GM19455 (cell line): Measurements from ENCODE around the gene CATSPER3.

Source experiments
- ATAC-seq: cut with Tn5 transposase; IDR thresholded peaks from one replicate; pipeline ENCODE4 v1.9.1; 2021; ENCODE audit not compliant: unreplicated experiment

CATSPER3 gene

DNA sequence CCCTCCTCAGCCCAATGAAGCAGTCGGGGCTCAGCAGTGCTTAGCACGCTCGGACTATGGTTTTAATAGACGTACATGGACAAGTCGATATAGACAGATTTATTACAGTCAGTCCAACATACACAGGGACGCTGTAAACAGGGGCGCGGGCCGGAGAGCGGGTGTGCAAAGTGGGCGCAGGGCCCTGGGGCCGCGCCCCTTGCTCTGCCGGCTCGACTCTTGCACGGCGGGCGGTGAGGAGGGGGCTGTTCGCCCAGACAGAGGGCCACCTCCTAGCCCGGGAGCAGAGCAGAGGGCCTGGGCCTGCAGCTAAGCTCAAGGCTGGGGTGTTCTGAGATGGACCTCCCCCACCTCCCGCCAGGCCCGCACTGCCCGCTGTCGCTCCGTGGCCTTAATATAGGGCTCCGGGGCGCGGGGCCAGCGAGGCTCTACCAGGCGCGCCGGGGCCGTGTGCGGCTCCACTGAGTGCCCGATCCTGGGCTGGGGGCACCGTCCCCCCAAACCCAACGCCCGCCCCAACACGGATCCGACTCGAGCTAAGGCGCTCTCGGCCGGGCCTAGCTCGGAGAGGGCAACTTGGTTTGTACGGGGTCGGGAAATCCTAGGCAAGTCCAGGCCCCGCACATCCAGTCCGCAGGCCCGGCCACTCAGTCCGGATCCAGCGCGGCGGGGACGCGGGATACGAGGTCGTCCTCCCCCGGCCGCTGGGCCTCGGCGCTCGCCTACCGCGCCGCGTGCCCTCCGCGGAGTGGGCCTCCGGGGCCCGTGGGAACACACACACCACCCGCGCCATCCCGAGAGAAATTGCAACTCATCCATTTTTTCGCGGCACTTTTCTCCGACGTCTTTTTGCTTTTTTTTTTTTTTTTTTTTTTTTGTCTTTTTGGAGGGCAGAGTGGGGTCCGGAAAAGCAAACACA, 60.2 kb downstream of the CATSPER3 start:
- no peak for ATAC-seq

DNA sequence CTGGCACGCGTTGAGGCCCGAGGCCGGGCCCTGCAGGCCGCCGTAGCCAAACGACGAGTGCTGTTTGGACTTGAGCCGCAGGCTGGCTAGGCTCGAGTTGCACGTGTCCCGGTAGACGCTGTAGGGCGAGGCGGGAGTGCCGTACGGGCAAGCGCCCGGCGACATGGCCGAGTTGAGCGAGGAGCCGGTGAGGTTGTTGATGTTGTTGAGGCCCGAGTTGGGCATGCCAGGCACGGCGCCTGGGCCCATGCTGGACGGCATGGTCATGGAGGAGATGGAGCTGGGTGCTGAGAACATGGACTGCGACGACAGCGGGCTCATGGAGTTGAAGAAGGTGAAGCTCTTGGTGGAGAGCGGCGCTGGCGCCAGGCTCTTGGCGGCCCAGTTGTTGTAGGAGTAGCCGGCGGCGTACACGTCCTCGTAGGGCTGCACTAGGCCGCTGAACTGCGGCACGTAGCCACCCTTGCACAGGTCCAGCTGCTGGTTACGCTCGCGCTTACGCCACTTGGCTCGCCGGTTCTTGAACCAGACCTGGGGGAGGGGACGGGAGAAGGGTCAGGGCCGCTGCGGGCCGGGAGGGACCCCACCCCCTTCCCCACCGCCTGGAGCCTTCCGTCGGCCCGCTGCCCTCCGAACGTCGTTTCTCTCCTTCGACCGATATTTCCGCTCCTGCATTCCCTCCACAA, 61.2 kb downstream of the CATSPER3 start:
- ATAC-seq = no peak

DNA sequence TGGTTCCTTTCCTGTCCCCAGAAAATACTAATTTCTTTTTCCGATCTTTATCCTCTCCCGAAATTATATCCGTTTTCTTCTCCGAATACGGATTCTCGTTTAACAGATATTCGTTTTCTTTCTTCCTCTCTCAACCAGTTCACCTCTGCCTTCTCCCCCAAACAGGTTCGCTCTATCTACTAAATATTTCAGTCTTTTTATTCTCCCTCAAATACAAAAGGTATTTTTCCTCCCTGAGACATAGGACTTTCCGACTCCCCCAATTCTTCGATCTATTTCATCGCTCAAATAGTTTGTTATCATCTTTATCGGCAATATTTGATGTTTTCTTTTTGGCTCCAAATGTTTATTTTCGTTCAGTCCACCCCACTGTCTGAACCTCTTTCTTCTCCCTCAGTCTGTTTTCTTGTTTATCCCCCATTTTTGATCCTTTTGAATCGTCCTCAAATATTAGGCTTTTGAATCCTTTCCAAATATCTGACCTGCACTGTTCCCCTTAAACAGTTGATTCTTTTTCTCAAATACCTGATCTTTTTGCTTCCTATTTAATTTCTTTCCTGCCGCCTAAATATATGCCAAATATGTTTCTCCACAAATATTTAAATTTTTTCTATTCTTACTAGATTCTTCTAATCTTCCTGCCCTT, 61.9 kb downstream of the CATSPER3 start:
- ATAC-seq = no peak

DNA sequence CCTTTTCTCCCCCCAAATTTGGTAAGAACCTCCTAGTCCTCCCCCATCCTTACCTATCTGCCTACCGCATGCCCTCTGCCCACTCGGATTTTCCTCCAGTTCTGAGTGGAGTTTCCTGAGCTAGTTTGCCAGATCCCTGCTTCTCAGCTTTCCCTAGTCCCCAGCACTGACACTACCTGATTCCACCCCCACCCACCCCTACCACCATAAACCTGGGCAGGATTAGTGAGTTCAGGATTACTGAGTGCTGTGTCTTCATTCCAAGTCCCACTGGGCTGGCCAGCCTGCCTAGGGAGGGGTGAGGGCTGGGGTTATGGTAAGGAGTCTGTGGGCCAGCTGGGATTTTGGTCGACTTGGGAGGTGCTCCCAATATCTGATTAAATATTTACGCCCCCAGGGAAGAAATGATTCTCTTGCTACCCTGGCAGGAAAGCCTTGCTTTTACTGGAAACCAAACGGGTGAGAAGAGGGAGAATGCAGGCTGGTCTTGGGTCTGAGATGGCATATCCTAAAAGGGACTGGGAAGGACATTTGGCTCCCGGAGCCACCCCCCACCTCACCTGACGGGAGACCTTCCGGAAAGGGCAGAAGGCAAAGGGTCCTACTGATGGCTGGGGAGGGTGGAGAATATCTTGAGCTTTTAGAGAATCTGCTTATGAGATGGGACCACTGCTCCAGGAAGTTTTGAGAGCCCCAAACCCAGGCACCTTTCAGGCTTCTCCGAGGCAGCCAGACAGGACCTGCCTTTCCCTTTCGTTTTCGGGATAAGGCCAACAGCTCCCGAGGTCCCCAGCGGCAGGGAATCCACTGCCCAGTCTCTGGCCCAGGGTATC, 62.6 kb downstream of the CATSPER3 start:
- ATAC-seq = no peak

DNA sequence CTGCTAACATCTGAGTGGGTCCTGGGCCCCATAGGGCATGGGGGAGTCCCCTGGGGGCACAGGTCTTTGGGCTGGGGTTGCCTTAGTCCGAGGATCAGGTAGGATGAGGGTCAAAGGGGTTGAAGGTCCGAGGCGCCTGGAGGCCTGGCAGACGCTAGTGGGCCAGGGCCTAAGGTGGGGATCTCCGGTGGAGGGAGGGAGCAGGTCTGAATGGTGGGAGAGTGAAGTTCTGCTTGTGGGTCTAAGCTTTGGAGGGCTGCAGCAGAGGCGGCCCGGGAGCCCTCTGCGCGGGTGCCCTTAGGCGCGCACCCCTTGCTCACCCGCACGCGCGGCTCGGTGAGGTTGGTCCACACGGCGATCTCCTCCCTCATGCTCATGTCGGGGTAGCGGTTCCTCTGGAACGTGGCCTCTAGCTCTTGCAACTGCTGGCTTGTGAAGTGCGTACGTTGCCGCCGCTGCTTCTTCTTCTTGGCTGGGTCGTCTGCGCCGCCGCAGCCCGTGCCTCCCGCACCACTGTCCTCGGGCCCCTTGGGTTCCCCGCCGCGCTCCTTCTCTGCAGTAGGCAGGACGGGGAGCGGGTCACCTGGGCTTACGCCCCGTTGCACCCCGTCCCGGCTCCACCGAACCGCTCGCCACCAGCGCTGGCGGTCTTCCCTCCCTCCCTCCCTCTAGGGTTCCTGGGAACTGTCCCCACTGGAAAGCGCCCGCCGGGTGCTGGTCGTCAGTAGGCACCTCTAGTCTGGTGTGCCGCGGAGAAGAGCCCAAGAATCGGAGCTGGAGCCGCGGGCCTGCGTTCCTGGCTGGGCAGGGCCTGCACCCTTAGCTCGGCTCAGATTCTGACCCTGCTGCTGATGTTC, 63.5 kb downstream of the CATSPER3 start:
- no peak for ATAC-seq

DNA sequence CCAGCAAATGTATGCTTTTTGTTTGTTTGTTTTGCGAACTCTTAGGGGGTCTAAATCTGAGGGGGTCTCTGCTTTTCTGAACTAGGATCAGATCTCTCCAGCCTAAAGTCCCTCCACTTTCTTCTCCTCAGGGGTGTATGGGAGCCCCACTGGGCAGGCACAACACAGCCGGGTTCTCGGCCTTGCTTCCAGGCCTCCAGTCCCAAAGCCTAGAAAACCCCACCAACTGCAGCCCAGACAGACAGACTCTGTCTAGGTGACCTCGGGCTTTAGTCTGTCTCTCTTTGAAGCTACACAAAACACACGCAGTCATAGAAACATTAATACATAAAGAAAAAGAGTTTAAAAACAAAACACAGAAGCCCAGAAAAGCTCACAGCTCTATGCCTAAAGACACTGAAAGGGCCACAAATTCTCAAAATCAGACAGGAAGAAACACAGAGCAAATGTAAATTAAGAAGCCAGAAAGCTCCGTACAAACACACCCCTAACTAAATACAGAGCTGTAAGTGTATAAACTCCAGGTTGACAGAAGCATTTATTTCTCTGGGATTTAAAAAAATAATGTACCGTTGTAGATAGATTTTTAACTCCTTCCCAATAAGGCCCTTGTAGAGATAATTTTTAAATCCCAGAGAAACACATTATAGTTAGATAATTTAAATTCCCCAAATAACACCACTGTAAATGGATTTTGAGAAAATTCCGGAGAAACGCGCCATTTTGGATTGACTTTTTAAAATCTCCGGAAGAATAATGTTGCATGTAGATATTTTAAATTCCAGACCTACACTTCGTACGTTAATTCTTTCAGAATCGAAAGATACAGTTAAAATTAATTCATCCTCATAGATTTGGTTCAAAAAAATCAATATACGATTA, 64.3 kb downstream of the CATSPER3 start:
- ATAC-seq = no peak

DNA sequence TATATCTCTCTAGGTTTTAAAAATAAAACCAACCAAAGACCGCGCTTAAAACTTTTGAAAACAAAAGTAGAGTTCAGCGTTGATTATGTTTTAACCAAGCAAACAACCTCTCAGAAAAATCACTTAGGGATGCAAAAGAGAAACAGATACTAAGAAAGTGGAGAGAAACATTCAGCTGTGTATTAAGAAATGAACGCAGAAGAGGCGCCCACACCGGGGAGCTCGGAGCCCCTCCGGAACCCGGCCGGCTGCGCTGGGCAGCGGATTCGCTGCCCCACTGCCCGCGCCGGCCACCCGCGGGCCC, 64.9 kb downstream of the CATSPER3 start:
- no peak for ATAC-seq

DNA sequence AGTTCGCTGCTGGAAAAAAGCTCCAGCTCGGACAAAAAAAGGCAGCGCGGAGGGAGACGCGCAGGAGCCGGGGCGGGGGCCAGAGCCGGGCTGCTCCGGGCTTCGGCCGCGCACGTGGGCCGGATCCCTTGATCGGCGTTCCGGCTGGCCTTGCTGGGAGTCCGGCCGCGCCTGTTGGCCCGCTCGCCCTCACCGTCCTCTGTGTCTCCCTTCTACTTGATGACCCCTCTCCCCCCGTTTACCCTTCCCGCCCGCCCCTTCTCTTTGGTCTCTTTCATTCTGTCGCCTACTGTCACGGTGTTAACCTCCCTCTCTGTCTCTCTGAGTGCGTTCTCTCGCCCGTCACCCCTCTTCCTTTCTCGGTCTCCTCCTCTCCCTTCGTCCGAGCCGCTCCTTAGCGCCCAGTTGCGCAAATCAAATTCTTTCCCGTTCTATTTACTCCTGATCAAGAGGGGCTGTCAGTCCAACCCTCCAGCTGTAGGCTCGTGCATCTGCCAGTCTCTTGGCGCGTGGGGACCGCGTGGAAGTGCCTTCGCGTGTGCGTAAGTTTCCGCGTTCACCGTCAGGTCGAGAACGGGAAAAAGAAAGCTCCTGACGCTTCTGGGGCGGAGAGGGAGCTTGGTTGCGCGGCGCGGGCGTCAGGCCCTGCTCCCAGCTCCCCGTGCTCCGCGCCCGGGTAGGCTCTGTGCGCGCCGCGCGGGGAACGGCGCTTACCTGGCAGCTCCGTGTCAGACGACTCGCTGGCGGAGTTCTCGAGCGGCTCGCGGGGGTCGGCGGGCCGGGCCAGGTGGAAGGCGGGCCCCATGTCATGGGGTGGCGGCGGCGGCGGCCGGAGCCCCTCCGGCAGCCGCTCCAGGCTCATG, 65.5 kb downstream of the CATSPER3 start:
- ATAC-seq = no peak

DNA sequence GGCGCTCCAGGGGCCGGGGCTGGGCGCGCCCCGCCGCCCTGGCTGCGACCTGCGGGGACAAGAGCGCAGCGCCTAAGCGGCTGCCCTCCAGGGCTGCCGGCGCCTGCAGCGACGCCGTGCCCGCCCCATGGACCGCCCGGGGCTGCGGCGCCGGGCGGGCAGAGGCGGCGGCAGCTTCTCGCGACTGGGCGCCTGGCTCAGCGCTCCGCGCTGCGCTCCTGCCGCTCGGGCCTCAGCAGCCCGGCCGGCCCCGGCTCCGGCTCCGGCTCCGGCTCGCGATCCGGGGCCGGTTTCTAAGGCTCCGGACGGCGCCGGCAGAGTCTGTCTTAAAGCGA, 66.2 kb downstream of the CATSPER3 start, which contains the start of gene PITX1:
TSS of gene PITX1 (minus strand) at position 328 of the 335 bp plus-strand sequence. CDS start 347 bp downstream, outside the sequence.
- ATAC-seq = no peak

DNA sequence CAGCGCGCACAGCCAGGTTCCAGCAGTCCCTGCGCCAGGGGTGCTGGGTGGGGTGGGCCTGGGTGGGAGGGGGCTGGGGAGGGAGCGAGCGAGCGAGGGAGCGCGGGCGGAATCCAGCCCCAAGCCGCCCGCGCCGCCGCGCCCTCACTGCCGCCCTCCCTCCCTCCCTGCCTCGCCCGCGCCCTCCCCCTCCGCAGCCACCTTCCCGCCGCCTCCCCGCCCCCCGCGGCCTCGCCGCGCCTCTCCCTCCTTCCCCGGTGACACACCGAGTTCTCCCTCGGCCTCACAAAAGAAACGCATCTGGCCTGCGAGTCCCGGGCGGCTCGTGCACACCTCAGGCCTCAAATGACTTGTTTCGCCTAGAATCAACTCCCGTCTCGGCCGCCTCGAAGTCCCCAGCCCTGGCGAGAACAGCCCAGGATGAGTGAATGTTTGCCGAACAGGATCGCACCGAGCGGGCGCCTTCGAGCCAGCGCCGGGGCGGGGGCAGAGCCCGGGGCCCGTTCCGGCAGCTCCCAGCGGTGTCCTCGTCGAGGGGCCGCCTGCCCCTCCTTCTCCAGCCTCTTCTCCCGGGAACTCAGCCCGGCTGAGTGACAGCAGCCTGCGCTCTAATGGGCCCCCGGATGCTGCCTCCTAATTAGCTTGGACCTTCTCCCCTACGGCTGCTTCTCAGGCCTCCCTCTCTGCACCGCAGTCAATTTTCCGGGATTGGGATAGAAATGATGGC, 66.7 kb downstream of the CATSPER3 start:
- no peak for ATAC-seq

DNA sequence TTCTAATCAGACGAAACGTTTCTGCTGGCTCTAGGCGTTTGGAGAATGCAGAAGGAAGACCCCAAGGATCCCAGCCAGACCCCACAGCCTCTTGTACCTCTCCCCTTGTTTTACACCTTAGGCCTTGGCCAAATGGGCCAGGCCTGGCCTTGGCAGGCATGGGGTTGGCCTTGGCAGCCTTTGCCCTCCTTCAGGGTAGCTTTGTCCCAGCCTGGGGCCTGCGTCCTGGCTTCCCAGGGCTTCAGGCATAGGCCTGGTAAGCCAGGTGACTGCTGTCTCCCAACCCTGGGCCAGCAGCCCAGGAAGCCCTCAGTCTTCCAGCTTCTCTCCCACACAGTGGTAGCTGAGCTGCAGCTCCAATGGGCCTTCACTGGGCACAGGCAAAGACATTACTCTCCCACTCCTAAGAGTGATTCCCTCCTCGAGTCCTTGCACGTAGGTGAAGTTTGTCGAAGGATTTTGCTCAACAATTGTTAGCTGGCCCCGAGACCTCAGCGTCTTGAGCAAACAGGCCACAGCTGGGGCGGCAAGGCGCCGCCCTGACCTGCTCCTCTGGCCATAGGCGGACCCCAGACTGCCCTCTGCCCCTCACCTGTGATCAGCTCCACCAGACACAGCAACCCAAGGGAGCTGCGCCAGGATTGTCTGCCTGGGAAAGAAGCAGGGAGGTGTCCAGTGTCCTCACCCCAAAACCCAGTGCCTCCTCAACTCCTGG, 67.4 kb downstream of the CATSPER3 start:
- ATAC-seq = no peak

DNA sequence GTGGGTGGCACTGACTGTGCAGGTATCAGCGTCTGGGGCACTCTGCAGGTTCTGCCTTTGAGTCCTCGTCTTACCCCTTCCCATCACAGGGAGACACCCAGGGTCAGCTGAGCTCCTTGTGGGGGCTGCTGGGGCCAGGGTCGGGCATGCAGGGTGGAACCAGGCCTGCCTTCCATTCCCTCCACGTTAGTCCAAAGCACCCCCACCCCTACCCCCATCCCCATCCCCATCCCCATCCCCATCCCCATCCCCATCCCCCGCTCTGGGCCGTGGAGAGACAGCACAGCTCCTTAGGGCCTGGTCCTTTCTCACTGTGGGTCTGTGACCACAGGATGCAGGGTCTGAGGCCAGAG, 67.9 kb downstream of the CATSPER3 start:
- ATAC-seq = no peak

DNA sequence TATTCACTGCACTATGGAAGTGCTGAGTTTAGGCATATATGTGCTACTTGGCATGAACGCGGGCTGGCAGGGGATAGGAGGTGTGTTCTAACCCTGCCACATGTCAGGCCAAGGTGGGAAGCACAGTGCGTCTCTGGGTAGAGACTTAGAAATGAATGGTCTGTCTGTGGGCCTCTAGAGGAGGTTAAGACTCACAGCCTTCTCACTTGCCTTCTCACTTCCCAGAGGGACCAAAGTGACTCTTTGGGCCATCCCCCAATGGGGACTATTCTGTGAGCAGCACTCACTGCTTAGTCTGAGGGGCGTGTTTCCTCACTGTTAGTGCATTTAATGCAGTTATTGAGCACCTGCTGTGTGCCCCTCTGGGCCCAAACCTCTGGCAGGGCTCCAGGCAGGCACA, 68.7 kb downstream of the CATSPER3 start:
- ATAC-seq = no peak

DNA sequence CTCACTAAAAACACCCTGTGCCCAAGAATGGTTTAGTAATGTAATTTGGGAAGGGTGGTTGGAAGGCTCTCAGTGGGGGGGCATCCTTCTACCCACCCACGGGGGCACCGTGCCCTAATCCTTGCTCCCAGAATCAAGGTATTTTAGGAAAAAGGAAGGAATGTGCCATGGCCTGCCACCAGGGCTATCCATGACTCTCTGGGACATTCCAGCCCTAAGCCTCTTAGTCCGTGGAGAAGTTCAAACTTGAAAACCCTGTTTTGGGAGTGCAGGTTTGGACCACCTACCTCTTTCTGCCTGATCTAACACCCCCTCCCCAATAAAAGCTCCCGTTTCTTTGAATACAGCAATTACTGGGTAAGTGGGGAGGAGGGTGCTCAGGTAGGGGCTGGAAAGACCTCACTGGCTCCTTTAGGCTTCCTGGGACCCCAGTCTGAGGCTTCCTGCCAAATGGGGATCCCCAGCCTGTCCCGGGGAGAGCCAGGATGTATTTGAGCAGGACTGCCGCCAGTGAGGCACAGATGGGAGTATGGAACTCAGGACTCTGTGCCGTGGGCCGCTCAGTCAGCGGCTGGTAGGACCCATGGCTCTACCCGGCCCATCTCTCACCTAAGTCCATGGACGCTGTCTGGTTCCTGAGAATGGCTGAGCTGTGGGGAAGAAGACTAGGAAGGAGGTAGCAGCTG, 70.0 kb downstream of the CATSPER3 start:
- no peak for ATAC-seq

DNA sequence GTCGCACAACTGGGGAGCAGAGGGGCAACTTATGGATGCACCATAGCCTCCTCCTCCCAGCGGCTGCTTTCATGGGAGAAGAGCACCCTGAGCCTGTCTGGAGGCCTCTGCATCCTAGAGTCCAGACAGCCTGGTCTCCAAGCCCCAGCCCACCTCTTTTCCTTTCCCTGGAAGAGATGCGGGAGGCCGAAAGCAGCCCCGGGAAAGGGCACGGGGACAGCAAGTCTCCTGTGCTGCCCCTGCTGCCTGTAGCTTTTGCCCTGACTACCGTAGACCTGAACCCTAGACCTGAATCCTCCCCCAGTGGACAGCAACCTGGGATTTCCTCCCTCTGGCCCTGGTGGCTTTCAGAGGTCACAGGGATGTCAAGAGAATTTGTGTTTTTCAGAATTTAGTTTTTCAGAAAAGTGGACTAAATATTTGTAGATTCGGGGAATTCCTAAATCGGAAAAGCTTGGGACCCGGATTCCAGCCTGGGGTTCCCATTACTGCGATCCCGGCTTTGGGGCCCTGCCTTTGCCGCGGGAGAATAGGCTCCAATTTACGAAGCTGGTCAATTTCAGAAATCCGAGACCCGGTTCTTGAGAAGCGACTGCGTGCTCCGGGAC, 70.6 kb downstream of the CATSPER3 start:
- no peak for ATAC-seq

DNA sequence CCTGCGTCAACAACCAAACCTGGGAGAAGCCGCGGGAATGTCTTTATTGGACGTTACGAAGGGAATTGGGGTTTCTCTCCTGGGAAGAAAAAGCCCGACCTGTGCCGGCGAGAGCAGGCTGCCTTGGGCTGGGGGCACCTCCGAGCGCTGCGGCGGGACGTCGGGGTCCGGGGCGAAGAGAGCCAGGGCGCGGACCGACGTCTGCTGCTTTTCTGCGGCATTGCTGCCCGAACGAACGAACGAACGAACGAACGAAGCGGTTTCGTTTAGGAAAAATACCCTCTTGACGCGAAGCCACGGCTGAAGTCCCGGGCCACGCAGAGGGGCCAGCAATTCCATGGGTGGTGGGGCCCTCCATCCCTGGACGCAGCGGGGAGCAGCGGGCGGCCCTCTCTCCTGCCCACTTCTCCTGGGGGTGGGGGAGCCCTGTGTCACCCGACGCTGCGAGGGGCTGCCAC, 71.1 kb downstream of the CATSPER3 start:
- no peak for ATAC-seq
